Measurements from ENCODE around the gene DMP1. TPM values are rescaled to one million over a fixed set of nuclear protein-coding genes. Genes with fewer than 3 reads are reported as not detected.

DMP1 gene
- total RNA-seq, 1 experiment from 2014 or later, result not detected

- H2AFZ ChIP-seq (ENCODE audit: low read depth, low read length, poor library complexity, severe bottlenecking), result no peak within 1 kb of the TSS
- H3K36me3 ChIP-seq (ENCODE audit: control insufficient read depth in 1 of 2, insufficient read depth in 2 of 2, low read length in 2 of 2), result no peaks in the 10 kb centered on the region
- ATAC-seq, result no peak
- TF ChIP-seq CEBPB (IDR thresholded peaks at IDR 0.05; ENCODE audit: low read depth), result no peak
- TF ChIP-seq CBX3 (IDR thresholded peaks at IDR 0.05; ENCODE audit: low read depth), result no peak
- no peak for TF ChIP-seq ELF1 (IDR thresholded peaks at IDR 0.05; ENCODE audit: borderline replicate concordance, low read depth)
- TF ChIP-seq, protein P1, sequence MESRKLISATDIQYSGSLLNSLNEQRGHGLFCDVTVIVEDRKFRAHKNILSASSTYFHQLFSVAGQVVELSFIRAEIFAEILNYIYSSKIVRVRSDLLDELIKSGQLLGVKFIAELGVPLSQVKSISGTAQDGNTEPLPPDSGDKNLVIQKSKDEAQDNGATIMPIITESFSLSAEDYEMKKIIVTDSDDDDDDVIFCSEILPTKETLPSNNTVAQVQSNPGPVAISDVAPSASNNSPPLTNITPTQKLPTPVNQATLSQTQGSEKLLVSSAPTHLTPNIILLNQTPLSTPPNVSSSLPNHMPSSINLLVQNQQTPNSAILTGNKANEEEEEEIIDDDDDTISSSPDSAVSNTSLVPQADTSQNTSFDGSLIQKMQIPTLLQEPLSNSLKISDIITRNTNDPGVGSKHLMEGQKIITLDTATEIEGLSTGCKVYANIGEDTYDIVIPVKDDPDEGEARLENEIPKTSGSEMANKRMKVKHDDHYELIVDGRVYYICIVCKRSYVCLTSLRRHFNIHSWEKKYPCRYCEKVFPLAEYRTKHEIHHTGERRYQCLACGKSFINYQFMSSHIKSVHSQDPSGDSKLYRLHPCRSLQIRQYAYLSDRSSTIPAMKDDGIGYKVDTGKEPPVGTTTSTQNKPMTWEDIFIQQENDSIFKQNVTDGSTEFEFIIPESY (IDR thresholded peaks at IDR 0.05; ENCODE audit: extremely low read depth, insufficient replicate concordance, low read length), result no peak
- TF ChIP-seq YY1 (IDR thresholded peaks at IDR 0.05; ENCODE audit: extremely low read depth, insufficient replicate concordance, low read depth, low read length), result no peak
- no peak for TF ChIP-seq SIN3A (IDR thresholded peaks at IDR 0.05; ENCODE audit: low read depth)
- TF ChIP-seq FOSL1 (IDR thresholded peaks at IDR 0.05; ENCODE audit: low read depth), result no peak
- TF ChIP-seq EZH2 (IDR thresholded peaks at IDR 0.05), result no peak
- no peak for TF ChIP-seq CTCF (IDR thresholded peaks at IDR 0.05 in 2 of 3, conservative IDR thresholded peaks at IDR 0.05 in 1 of 3; ENCODE audit: borderline replicate concordance in 1 of 3, insufficient read depth in 1 of 3, low read depth in 2 of 3, low read length in 2 of 3)
- no peak for TF ChIP-seq POLR2AphosphoS5 (IDR thresholded peaks at IDR 0.05; ENCODE audit: low read depth, low read length)
- TF ChIP-seq POLR2A (IDR thresholded peaks at IDR 0.05; ENCODE audit: borderline replicate concordance, extremely low read depth, insufficient read depth, insufficient read length), result no peak
- TF ChIP-seq ATF3 (IDR thresholded peaks at IDR 0.05), result no peak
- TF ChIP-seq, protein P2, sequence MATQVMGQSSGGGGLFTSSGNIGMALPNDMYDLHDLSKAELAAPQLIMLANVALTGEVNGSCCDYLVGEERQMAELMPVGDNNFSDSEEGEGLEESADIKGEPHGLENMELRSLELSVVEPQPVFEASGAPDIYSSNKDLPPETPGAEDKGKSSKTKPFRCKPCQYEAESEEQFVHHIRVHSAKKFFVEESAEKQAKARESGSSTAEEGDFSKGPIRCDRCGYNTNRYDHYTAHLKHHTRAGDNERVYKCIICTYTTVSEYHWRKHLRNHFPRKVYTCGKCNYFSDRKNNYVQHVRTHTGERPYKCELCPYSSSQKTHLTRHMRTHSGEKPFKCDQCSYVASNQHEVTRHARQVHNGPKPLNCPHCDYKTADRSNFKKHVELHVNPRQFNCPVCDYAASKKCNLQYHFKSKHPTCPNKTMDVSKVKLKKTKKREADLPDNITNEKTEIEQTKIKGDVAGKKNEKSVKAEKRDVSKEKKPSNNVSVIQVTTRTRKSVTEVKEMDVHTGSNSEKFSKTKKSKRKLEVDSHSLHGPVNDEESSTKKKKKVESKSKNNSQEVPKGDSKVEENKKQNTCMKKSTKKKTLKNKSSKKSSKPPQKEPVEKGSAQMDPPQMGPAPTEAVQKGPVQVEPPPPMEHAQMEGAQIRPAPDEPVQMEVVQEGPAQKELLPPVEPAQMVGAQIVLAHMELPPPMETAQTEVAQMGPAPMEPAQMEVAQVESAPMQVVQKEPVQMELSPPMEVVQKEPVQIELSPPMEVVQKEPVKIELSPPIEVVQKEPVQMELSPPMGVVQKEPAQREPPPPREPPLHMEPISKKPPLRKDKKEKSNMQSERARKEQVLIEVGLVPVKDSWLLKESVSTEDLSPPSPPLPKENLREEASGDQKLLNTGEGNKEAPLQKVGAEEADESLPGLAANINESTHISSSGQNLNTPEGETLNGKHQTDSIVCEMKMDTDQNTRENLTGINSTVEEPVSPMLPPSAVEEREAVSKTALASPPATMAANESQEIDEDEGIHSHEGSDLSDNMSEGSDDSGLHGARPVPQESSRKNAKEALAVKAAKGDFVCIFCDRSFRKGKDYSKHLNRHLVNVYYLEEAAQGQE (IDR thresholded peaks at IDR 0.05; ENCODE audit: low read depth), result no peak
- no peak for TF ChIP-seq RAD21 (IDR thresholded peaks at IDR 0.05; ENCODE audit: low read depth)
- H3K9ac ChIP-seq (ENCODE audit: low read length), result no peak within 1 kb of the TSS
- no peaks in the 10 kb centered on the region for H3K9me3 ChIP-seq (ENCODE audit: control insufficient read depth in 1 of 2, insufficient read depth in 1 of 2, low read depth in 1 of 2, low read length in 2 of 2)
- H3K27ac ChIP-seq (ENCODE audit: low read depth, low read length), result no peak within 1 kb of the TSS
- ChIA-PET RAD21 (ENCODE audit: low non-redundant PET in 1 of 2, low total read pairs in 2 of 2, uncharacterized antibody in 2 of 2, unreplicated experiment in 2 of 2) (no interaction called here), POLR2A (no interaction called here), CTCF (no interaction called here)
- intact Hi-C loops (cut with micrococcal nuclease), result no loop called here
- H3K4me1 ChIP-seq (ENCODE audit: control insufficient read depth in 1 of 2, insufficient read depth in 2 of 2, low read length in 2 of 2), result no peaks in the 10 kb centered on the region
- H3K4me2 ChIP-seq (ENCODE audit: low read length), result no peak within 1 kb of the TSS
- no peaks in the 10 kb centered on the region for H3K9me2 ChIP-seq (ENCODE audit: insufficient read depth)
- H3K79me2 ChIP-seq (ENCODE audit: insufficient read depth, low read length), result no peaks in the 10 kb centered on the region
- BruUV-seq (replicated peaks), result no TSS peak
- DNase-seq (ENCODE audit: low read depth, low spot score), result no peak
- H4K20me1 ChIP-seq (ENCODE audit: insufficient read depth), result no peaks in the 10 kb centered on the region
- no peak within 1 kb of the TSS for H3K4me3 ChIP-seq (replicated peaks in 1 of 2; ENCODE audit: low read depth in 1 of 2, low read length in 2 of 2)
- H3K27me3 ChIP-seq (ENCODE audit: insufficient read depth, low read length), result no peaks in the 10 kb centered on the region
Observed at GRCh38 chr4:87608229-87608628, 41.9 kb upstream of the DMP1 start, which contains the start of gene DSPP. DSPP (plus strand) TSS chr4:87608529; CDS start chr4:87610909, 2,380 bp downstream.
